Choroid plexus epithelial cell (primary cell): ENCODE results near the gene PPP2R1B.

Experiments used
- DNase-seq: peaks from one replicate; pipeline ENCODE4 v3.0.0-alpha.2; 2010; ENCODE audit warnings: low read depth
- H3K4me3 ChIP-seq: 2 replicates; pipeline ENCODE4 v1.5.1; 2011; ENCODE audit warnings: low read depth, mild to moderate bottlenecking, control low read depth, low read length, moderate library complexity
- TF ChIP-seq, protein P1 (sequence below): conservative IDR thresholded peaks from 2 replicates; pipeline ENCODE4 v1.5.1; 2011; ENCODE audit warnings: low read depth, mild to moderate bottlenecking, control low read depth, inconsistent platforms, low read length, moderate library complexity

PPP2R1B gene

DNA sequence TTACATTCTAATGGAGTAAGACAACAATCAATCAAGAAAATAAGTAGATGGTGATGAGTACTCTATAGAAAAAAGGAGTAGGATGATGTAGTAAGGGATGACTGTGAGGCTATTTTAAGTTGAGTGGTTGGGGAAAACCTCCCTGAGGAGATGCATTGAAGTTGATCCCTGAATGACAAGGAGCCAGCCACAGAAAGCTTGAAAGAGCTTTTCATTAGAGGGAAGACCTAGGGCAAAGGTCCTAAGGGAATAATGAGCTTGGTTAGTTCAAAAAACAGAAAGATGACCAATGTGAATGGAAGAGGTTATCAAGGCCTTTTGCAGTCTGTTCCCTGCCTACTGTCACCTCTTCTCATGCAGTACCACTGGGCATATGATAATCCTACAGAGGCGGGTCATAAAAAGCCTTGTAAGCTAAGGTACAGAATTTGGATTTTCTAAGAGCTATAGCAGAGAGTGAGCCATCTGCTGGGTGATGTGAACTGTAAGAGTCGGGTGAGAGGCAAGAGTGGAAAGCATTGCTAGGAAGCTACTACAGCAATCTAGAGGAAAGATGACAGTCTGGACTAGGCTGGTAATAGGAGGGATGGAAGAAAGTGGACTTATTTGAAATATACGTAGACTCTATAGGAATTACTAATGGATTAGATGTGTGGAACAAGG, 3.1 kb downstream of the PPP2R1B start:
- DNase-seq = peak; percentile 67
- TF ChIP-seq, protein P1, sequence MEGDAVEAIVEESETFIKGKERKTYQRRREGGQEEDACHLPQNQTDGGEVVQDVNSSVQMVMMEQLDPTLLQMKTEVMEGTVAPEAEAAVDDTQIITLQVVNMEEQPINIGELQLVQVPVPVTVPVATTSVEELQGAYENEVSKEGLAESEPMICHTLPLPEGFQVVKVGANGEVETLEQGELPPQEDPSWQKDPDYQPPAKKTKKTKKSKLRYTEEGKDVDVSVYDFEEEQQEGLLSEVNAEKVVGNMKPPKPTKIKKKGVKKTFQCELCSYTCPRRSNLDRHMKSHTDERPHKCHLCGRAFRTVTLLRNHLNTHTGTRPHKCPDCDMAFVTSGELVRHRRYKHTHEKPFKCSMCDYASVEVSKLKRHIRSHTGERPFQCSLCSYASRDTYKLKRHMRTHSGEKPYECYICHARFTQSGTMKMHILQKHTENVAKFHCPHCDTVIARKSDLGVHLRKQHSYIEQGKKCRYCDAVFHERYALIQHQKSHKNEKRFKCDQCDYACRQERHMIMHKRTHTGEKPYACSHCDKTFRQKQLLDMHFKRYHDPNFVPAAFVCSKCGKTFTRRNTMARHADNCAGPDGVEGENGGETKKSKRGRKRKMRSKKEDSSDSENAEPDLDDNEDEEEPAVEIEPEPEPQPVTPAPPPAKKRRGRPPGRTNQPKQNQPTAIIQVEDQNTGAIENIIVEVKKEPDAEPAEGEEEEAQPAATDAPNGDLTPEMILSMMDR = peak; percentile 49
- no peak overlapping the region for H3K4me3 ChIP-seq

DNA sequence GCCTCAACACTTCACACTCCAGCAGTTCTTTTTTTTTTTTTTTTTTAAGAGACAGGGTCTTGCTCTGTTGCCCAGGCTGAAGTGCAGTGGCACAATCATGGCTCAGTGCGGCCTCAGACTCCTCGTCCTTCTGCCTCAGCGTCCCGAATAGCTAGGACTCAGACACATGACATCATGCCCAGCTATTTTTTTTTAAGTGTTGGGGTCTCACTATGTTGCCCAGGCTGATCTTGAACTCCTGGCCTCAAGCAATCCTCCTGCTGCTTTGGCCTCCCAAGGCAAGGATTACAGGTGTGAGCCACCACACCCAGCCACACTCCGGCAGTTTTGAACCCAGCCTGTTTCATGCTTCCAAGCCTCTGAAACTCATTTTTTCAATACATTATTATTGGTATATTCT, 3.7 kb downstream of the PPP2R1B start:
- no peak overlapping the region for H3K4me3 ChIP-seq
- TF ChIP-seq, protein P1 = no peak
- DNase-seq = no peak

DNA sequence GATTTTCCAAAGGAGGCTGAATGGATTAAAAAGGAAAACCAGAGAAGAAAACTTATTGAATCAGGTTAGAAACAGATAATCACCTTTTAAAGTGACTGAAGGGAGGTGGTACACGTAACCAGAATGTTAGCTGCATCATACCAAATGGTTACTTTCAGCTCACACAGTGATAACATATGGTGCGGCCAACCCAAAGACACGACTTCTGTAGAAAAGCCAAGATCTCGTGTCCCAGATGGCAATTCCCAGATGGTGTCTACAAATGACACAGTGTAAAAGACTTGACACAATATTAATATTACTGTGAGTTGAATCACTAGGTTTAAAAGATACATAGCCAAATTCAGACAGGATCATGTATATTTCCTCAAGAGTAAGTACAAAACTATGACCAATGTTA, 5.2 kb downstream of the PPP2R1B start:
- TF ChIP-seq, protein P1 = no peak

DNA sequence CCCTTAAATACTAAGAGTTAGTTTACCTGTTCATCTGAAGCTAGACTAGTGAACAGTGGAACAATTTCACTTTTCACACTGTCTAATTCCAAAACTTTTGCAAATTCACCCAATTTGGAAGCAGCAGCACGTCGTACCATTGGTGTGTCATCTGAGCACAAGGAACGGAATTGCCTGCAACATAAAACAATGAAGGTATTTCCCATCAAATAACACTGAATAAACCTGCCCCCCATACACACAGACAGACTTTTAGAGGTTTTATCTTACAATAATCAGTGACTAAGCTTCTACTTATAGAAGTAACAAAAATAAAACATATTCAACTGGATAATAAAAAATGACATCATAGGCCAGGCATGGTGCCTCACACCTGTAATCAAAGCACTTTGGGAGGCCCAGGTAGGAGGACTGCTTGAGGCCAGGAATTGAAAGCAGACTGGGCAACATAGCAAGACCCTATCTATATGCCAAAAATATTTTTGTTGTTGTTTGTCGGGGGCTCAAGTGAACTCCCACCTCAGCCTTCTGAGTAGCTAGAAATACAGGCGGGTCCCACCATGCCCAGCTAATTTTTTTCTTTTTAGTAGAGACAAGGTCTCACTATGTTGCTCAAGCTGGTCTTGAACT, 6.3 kb downstream of the PPP2R1B start:
- TF ChIP-seq, protein P1 = no peak
- DNase-seq = no peak

More for the DNA sequence above, 5.2 kb downstream of the PPP2R1B start:
- no peak for DNase-seq
- no peak overlapping the region for H3K4me3 ChIP-seq

DNA sequence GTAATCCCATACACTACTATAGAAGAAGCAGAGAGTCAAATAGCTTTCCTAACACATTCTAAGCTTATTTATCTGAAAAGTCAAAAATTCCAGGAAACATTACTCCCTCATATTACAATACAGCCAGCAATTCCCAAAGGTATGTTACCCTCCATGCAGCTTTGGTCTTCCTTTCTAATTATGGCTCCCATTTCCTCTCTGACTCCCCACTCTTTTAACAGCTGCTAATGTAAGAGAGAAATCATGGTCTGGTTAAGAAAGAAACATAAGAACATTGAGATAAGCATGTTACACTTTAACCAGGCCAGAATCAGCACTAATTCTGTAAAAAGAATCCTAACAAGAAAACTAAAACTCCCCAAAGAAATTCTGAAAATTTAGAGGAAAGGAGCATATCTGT, 6.8 kb downstream of the PPP2R1B start:
- TF ChIP-seq, protein P1 = no peak
- no peak for DNase-seq
- H3K4me3 ChIP-seq = no peak overlapping the region

More for the DNA sequence above, 6.3 kb downstream of the PPP2R1B start:
- no peak overlapping the region for H3K4me3 ChIP-seq

DNA sequence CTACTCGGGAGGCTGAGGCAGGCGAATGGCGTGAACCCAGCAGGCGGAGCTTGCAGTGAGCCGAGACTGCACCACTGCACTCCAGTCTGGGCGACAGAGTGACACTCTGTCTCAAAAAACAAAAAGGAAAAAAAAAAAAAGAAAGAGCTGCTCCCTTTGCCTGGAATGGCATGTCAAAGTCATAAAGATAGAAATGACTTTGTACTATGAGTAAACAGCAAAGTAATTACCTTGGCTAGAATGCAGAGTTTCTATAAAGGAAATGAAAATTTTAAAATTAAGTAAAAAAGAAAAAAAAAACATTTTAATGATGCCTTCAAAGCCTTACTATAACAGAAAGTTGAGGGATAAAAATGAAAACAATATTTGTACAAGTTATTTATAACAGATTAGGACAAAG, 10.1 kb downstream of the PPP2R1B start:
- DNase-seq = no peak
- TF ChIP-seq, protein P1 = no peak
- no peak overlapping the region for H3K4me3 ChIP-seq

DNA sequence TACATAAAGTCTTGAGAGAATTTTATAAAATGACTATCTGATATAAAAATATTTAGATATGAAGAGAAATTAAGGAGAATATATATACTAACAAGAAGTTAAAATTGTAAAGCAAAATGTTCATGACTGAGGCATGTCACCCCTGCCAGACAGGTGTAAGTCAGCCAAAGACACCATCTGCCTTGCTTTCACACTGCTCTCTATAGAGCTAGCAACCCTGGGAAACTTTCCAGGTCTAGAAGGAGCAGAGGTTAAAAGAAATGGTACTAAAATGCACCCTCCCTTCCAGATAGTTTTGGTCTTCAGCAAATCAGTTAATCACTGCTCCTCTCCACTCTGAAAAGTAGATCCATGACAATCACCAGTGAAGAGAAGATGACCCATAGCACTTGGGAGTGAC, 16.5 kb downstream of the PPP2R1B start:
- no peak for DNase-seq
- TF ChIP-seq, protein P1 = no peak
- no peak overlapping the region for H3K4me3 ChIP-seq
